Cardiac muscle cell (in vitro differentiated cells and primary cell): ENCODE results near the gene CORO2A. TPM values are rescaled to one million over a fixed set of nuclear protein-coding genes. Genes with fewer than 3 reads are reported as not detected.

Experiments
- DNase-seq, 2 donors: peaks; one replicate each; pipeline versions ENCODE4 v3.0.0 to v3.0.0-alpha.2; 2010 to 2017; ENCODE audit warnings: low read depth in 1 of 2, low spot score in 1 of 2
- H3K27ac ChIP-seq: fragments of 200-600 bp; sonication (generic); 2 replicates; pipeline ENCODE4 v1.5.1; 2016
- H3K27me3 ChIP-seq: fragments of 200-600 bp; sonication (generic); 2 replicates; pipeline ENCODE4 v1.6.0; 2016; ENCODE audit warnings: control low read depth
- H3K36me3 ChIP-seq: fragments of 200-600 bp; sonication (generic); 2 replicates; pipeline ENCODE4 v1.5.1; 2016; ENCODE audit warnings: control low read depth
- H3K4me1 ChIP-seq: fragments of 200-600 bp; sonication (generic); 2 replicates; pipeline ENCODE4 v1.8.1; 2017; ENCODE audit warnings: low read depth, mild to moderate bottlenecking, mixed run types
- H3K4me3 ChIP-seq: fragments of 200-600 bp; sonication (generic); 2 replicates; pipeline ENCODE4 v1.5.1; 2016; ENCODE audit warnings: mild to moderate bottlenecking
- H3K9me3 ChIP-seq: fragments of 200-600 bp; sonication (generic); 2 replicates; pipeline ENCODE4 v1.5.1; 2017; ENCODE audit warnings: low read depth, mild to moderate bottlenecking, control low read depth
- polyA plus RNA-seq: library from polyadenylated mRNA; unstranded; fragments of >200 nt; fragmentation: Nextera tagmentation; extraction: Ambion mirVana; gene quantifications from 2 replicates; pipeline ENCODE4 v1.2.1, GENCODE V29; 2016
- total RNA-seq: library from RNA; depleted of rRNA; stranded (reverse); fragments of >200 nt; gene quantifications from 2 replicates; pipeline ENCODE4 v1.2.3, GENCODE V29; 2016
- TF ChIP-seq, protein P1 (sequence below): IDR thresholded peaks from 2 replicates; pipeline ENCODE4 v1.5.1; 2012; ENCODE audit warnings: low read depth, mild to moderate bottlenecking, low read length

Gene CORO2A
- total and polyA plus RNA-seq, 2 experiments from 2014 or later, result 1.1 to 2.4 TPM

DNA sequence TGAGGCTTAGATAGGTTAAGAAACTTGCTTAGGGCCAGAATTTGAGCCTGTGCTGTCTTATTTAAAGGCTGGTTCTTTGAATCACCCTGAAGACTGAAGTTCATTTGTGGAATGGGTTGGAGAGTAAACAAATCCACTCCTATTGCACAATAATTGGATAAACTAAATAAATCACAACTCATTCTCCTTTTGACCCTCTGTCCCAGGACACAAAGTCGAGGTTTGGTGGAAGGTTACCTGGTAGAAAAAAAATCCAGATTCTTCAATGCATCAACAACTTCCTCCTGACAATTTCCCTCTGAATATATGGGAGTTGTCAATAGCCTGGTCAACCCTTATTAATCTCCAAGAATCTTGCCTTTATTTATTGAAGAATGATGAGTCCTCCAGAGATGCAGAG, 34.1 kb upstream of the CORO2A start:
- Histone ChIP-seq H3K4me1 (no peaks in the 10 kb centered on the region), H3K4me3 (no peak overlapping the region), H3K9me3 (no peaks in the 10 kb centered on the region), H3K27me3 (no peaks in the 10 kb centered on the region), H3K27ac (no peak overlapping the region), H3K36me3 (no peaks in the 10 kb centered on the region)
- TF ChIP-seq, protein P1, sequence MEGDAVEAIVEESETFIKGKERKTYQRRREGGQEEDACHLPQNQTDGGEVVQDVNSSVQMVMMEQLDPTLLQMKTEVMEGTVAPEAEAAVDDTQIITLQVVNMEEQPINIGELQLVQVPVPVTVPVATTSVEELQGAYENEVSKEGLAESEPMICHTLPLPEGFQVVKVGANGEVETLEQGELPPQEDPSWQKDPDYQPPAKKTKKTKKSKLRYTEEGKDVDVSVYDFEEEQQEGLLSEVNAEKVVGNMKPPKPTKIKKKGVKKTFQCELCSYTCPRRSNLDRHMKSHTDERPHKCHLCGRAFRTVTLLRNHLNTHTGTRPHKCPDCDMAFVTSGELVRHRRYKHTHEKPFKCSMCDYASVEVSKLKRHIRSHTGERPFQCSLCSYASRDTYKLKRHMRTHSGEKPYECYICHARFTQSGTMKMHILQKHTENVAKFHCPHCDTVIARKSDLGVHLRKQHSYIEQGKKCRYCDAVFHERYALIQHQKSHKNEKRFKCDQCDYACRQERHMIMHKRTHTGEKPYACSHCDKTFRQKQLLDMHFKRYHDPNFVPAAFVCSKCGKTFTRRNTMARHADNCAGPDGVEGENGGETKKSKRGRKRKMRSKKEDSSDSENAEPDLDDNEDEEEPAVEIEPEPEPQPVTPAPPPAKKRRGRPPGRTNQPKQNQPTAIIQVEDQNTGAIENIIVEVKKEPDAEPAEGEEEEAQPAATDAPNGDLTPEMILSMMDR, result no peak
- no peak for DNase-seq

- Histone ChIP-seq H3K27me3 (no peaks in the 10 kb centered on the region), H3K4me1 (no peaks in the 10 kb centered on the region), H3K4me3 (no peak overlapping the region), H3K27ac (no peak overlapping the region), H3K36me3 (no peaks in the 10 kb centered on the region), H3K9me3 (no peaks in the 10 kb centered on the region)
- TF ChIP-seq, protein P1, result no peak
- no peak for DNase-seq
Observed at GRCh38 chr9:98225015-98225442, 32.6 kb upstream of the CORO2A start.

DNA sequence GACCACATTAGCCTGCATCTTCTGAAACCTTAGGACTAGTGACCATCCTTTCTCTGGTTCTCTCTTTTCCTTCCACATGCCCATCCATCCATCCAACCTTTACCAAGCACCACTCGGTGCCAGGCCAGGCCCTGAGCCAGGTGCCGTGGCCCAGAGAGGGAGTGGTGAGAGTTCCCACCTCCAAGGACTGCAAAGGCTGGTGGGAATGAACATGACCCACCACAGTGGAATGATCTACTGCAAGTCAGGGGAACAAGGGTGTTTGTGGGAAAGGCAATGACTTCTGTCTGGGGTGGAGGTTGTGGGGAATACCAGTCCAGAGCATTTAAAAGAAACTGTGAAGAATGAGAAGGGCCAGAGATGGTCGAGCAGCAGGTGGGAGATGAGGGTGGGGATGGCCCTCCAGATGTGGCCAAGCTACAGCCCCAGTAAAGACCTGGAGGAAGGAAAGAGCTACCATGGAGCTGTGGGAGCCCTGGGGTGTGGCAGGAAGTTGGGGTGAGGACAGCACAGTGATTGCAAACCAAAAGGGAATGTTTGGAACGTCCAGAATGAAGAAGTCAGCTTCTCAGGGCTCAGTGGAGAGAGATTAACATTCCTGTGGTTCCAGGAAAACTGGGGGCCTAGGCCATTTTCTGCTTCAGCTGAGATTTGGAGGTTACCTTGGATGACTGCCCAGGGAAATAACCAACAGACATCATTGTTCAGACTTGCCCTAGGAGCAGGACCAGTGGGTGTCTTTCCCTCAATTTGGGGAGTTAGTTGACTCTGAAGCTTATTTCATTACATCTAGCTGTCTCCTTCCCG, 30.7 kb upstream of the CORO2A start:
- Histone ChIP-seq H3K4me1 (no peaks in the 10 kb centered on the region), H3K9me3 (no peaks in the 10 kb centered on the region), H3K36me3 (no peaks in the 10 kb centered on the region), H3K4me3 (no peak overlapping the region), H3K27ac (no peak overlapping the region), H3K27me3 (no peaks in the 10 kb centered on the region)
- peak in 1 of 2 donors; percentile 98 for DNase-seq
- TF ChIP-seq, protein P1, result no peak

DNA sequence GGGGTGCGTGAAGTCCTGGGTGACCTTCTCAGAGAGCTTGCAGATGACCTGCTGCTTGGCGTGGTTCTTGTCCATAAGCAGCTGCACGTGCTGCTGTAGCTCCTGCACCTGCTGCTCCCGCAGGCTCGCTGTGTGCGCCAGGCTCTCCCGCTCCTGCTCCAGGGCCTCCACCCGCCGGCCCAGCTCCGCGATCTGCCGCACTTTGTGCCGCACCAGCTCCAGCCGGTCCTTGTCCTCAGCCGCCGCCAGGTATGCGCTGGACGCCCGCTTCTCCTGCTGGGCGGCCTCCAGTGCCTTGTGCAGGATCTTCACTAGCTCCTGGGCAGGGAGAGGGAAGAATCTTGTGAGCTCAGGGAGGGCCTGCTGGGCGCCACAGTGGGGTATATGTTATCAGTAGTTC, 28.5 kb upstream of the CORO2A start:
- Histone ChIP-seq H3K4me3 (no peak overlapping the region), H3K27me3 (no peaks in the 10 kb centered on the region), H3K27ac (no peak overlapping the region), H3K4me1 (no peaks in the 10 kb centered on the region), H3K36me3 (no peaks in the 10 kb centered on the region), H3K9me3 (no peaks in the 10 kb centered on the region)
- no peak for DNase-seq
- TF ChIP-seq, protein P1, result no peak

DNA sequence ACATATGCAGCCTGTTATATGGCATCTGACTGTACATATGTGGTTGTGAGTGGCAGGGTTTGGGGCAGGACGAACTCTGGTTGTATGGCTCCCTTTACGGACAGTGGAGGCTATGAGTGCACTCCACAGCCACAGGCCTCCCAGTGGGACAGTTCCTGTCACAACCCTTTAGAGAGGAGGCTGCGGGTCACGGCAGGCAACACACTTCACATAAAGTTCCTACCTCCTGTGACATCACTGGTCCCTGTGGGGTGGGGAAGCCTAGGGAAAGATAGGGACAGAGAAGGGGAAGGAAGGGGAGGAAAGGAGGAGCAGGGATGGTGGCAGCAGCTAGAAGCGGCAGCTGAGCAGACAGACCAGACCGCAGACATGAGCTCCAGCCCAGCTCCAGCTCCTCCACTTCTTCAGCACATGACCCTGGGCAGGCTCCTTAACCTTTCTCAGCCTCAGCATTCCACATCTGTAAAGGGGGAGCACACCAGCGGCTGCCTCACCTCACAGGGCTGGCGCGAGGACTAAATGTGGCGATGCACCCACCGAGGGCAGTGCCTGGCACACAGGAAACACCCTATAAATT, 27.4 kb upstream of the CORO2A start:
- H3K4me1 ChIP-seq, result no peaks in the 10 kb centered on the region

More for the DNA sequence above, 27.4 kb upstream of the CORO2A start:
- no peaks in the 10 kb centered on the region for H3K27me3 ChIP-seq
- TF ChIP-seq, protein P1, result no peak
- no peak for DNase-seq
- no peak overlapping the region for H3K4me3 ChIP-seq
- no peaks in the 10 kb centered on the region for H3K9me3 ChIP-seq
- H3K27ac ChIP-seq, result no peak overlapping the region
- no peaks in the 10 kb centered on the region for H3K36me3 ChIP-seq
